ENCODE data around the gene USP48.
"Not testable (repeated sequence)": the region's sequence is repeated elsewhere in the genome, so short reads cannot be mapped to it uniquely, and the experiment has no call there.

USP48 gene

DNA sequence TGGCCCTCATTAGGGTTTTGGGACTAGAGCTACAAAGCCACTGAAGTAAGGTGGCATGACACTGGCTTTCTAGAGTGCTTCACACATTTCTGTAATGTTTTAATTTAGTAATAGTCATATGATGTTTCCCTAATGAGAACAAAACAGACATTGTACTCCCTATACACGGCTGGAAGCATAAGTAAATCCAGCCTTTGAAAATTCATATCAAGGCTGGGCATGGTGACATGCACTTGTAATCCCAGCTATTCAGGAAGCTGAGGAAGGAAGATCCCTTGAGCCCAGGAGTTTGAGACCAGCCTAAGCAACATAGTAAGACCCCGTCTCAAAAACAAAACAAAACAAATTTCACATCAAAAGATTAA lies 7.4 kb downstream of the USP48 start:
- DNase-seq (ENCODE audit: low read depth in 2 of 2): no peak

DNA sequence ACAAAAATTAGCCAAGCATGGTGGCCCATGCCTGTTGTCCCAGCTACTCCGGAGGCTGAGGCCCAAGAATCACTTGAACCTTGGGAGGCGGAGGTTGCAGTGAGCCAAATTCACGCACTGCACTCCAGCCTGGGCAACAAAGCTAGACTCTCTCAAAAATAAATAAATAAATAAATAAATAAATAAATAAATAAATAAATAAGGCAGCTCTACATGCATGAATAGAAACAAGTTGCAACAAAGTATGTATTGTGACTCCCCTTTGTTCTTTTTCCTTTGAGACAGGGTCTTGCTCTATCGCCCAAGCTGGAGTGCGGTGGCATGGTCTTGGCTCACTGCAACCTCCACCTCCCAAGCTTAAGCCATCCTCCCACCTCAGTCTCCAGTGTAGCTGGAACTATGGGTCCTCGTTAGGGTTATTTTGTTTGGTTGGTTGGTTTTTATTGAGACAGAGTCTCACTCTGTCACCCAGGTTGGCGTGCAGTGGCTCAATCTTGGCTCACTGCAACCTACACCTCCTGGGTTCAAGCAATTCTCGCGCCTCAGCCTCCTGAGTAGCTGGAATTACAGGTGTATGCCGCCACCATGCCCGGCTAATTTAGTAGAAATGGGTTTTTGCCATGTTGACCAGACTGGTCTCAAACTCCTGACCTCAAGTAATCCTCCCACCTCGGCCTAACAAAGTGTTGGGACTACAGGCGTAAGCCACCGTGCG lies 8.0 kb downstream of the USP48 start:
- no peak for DNase-seq (ENCODE audit: low read depth in 2 of 2)

DNA sequence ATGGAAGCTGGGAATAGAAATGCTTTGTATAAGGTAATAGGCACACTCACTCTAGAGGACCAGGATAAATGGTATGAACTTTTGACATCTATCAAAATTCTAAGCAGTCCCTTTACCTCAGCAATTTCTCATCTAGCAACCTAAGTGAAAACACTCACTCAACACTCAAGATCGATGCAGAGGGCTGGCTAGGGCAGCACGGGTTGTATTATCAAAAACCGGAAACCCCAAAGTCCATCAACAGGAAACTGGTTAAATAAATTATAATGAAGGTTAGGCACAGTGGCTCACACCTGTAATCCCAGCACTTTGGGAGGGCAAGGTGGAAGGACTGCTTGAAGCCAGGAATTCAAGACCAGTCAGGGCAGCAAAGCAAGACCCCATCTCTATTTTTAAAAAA lies 9.4 kb downstream of the USP48 start:
- no peak for DNase-seq (ENCODE audit: low read depth in 2 of 2)

DNA sequence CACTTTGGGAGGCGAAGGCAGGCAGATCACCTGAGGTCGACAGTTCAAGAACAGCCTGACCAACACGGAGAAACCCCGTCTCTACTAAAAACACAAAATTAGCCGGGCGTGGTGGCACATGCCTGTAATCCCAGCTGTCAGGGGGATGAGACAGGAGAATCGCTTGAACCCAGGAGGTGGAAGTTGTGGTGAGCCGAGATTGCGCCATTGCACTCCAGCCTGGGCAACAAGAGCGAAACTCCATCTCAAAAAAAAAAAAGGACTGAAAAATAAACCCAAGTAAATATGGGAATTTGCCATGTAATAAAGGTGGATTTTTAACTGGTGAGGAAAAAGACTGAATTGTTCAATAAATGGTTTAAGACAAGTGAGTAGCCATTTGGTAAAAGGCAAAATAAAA lies 11.3 kb downstream of the USP48 start:
- DNase-seq (ENCODE audit: low read depth in 2 of 2): not testable (repeated sequence)

DNA sequence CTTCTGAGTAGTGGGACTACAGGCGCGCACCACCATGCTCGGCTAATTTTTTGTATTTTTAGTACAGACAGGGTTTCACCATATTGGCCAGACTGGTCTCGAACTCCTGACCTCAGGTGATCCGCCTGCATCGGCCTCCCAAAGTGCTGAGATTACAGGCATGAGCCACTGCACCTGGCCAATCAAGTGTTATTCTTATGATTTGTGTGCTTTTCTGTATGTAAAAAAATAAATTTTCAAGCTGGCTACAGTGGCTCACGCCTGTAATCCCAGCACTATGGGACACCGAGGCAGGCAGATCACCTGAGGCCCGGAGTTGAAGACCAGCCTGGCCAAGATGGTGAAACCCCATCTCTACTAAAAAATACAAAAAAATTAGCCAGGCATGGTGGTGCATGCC lies 12.3 kb downstream of the USP48 start:
- DNase-seq (ENCODE audit: low read depth in 2 of 2): not testable (repeated sequence)

DNA sequence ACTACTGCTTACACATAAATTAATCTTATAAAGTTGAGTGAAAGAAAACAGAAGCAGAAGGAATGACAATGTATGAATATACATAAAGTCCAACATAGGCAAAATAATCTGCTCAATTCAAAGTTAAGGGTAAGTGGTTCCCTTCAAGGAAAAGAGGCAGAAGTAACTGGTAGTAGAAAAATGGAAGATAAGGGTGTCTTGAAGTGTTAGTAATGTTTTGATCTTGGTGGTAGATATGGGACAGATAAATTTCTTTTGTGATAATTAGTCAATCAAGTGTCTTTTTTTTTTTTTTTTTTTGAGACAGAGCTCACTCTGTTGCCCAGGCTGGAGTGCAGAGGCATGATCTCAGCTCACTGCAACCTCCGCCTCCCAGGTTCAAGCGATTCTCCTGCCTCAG lies 12.7 kb downstream of the USP48 start:
- DNase-seq (ENCODE audit: low read depth in 2 of 2): no peak

DNA sequence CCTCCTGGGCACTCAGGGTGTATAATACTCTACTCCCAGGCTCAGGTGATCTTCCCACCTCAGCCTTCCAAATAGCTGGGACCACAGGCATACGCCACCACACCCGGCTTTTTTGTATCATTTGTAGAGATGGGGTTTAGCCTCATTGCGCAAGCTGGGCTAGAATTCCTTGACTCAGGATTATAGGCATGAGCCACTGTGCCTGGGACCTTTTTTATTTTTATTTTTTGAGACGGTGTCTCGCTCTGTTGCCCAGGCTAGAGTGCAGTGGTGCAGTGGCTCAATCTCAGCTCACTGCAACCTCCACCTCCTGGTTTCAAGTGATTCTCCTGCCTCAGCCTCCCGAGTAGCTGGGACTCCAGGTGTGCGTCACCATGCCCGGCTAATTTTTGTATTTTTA lies 15.8 kb downstream of the USP48 start:
- not testable (repeated sequence) for DNase-seq (ENCODE audit: low read depth in 2 of 2)

DNA sequence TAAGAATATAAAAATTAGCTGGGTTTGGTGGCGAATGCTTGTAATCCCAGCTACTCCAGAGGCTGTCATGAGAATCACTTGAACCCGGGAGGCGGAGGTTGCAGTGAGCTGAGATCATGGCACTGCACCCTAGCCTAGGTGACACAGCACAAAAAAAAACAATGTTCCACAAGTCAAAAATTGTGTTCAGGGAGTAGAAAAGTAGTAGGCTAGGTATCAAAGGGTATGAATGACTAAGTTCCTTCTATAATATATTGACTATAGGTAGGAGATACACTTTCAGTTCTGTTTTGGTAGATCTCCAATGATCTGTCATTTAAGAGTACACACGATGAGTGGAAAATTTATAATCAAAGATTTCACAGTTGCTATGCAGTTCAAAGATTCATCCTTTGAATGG lies 16.7 kb downstream of the USP48 start:
- no peak for DNase-seq (ENCODE audit: low read depth in 2 of 2)

DNA sequence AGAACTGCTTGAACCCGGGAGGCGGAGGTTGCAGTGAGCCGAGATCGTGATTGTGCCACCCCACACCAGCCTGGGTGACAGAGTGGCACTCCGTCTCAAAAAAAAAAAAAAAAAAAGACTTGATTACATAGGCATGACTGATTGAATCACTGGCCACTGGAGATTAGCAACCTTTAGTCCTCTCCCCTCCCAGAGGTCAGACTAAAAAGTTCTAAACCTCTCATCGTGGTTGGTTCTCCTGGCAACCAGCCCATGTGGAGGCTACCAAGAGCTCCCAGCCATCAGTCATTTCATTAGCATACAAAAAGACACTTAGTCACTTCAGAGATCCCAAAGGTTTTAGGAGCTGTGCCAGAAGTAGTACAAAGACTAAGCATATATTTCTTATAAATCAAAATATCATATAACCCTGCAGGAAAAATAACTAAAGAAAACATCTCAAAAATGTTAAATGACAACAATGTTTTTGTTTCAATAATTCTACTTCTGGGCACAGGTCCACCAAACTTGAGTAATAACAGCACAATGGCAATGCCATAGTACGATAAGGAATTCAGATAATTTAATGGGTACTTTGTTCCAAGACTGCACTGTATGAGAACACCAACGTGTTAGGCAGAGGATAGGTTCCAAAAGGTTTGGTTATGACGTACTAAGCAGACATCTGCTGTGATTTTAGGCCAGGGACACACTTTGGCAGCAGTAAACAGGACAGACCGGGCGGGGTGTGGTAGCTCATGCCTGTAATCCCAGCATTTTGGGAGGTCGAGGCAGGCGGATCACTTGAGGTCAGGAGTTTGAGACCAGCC lies 18.1 kb downstream of the USP48 start:
- DNase-seq (ENCODE audit: low read depth in 2 of 2): no peak

DNA sequence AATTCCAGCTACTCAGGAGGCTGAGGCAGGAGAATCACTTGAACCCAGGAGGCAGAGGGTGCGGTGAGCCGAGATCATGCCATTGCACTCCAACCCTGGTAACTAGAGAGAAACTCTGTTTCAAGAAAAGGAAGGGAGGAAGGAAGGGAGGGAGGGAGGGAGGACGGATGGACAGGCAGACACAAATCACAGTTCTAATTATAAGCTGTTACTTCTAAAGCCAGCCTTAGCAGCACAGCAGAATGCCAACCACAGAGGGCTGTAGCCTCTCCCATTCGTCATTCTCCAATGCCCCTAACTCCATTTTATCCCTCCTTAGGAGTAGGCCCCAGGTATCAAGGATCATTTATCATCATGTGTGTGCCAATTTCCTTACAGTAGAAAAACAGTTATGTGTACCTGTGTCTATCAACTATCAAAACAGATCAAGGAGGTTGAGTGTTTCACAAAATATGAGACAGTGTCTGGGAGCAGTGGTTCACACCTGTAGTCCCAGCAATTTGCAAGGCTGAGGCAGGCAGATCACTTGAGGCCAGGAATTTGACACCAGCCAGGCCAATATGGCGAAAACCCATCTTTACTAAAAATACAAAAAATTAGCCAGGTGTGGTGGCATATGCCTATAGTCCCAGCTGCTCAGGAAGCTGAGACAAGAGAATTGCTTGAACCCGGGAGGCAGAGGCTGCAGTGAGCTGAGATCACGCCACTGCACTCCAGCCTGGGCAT lies 19.1 kb downstream of the USP48 start:
- DNase-seq (ENCODE audit: low read depth in 2 of 2): no peak

DNA sequence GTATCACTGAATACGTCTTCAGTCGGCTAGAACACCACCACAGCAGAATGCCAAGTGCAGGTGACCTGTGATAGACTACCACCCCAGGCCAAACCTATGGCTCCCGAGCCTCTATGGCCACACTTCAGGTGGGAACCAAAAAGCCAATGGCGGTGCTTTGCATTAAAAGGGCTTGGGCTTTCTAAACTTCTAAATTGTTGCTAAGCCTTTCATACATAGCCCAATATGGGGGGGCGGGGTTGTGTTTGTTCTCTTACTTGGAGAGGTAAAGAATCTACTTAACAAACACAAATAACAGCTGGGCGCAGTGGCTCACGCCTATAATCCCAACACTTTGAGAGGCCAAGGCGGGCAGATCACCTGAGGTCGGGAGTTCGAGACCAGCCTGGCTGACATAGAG lies 19.7 kb downstream of the USP48 start:
- no peak for DNase-seq (ENCODE audit: low read depth in 2 of 2)

DNA sequence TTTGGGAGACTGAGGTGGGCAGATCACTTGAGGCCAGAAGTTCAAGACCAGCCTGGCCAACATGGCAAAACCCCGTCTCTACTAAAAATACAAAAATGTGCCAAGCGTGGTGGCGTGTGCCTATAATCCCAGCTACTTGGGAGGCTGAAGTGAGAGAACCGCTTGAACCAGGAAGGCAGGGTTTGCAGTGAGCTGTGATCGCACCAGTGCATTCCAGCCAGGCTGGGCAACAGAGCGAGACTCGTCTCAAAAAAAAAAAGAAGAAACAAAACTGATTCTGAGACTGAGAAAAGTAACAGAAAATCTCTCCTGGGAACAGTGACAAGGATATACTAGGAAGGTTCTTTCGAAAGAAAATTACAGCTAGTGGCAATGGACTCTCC lies 20.9 kb downstream of the USP48 start:
- no peak for DNase-seq (ENCODE audit: low read depth in 2 of 2)

DNA sequence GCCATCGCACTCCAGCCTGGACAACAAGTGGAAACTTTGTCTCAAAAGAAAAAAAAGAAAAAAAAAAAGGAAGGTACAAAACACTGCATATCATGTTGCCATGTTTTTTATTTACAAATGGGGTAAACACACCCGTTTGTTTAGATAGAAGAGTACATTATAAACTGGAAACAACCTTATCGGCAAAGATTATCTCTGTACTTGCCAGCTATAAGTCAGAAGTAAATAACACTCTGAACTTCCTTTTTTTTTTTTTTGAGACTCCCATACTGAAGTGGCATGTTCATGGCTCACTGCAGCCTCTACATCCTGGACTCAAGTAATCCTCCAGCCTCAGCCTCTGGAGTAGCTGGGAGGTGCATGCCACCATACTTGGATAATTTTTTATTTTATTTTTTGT lies 21.9 kb downstream of the USP48 start:
- DNase-seq (ENCODE audit: low read depth in 2 of 2): no peak

DNA sequence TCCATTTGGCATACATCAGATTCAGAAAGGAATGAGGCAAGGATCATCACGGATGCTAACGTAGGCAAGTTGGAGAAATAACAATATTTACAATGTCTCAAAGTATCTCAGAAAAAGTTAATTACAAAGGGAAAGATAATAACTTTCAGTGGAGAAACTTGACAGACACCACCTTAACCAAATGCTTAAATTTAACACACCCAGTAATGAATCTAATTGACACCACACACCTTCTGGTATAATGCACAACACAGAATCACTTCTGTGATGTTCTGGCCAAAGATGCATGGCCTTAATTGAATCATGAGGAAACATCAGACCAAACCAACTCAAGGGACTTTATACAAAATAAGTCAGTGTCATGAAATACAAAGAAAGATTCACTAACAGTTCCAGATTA lies 23.1 kb downstream of the USP48 start:
- DNase-seq (ENCODE audit: low read depth in 2 of 2): no peak

DNA sequence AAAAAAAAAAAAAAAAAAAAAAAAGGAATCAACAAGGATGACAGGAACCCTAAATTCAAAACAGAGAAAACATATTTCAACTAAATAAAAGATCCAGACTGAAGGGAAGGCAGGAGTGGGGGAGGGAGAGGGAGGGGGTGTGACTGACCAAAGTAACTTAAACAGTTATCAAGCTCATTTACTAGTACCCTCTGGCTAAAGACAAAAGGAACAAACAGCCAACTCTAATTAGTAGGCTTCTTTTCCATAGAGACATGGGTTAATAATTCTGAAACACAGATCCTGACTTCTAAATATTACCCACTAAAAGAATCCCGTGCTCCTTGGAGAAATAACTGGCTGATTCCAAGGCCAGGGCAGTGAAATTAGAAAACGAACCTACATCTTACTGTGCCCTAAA lies 23.8 kb downstream of the USP48 start:
- no peak for DNase-seq (ENCODE audit: low read depth in 2 of 2)

DNA sequence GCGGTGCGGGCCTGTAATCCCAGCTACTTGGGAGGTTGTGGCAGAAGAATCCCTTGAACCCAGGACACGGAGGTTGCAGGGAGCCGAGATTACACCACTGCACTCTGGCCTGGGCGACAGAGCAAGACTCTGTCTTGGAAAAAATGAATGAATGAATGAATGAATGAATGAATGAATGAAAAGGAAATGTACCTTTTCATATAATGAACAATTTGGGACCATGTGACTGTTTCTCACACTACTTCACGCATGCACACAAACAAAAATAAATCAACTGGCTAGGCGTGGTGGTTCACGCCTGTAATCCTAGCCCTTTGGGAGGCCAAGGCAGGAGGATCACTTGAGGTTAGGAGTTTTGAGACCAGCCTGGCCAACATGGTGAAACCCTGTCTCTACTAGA lies 24.3 kb downstream of the USP48 start:
- DNase-seq (ENCODE audit: low read depth in 2 of 2): no peak

DNA sequence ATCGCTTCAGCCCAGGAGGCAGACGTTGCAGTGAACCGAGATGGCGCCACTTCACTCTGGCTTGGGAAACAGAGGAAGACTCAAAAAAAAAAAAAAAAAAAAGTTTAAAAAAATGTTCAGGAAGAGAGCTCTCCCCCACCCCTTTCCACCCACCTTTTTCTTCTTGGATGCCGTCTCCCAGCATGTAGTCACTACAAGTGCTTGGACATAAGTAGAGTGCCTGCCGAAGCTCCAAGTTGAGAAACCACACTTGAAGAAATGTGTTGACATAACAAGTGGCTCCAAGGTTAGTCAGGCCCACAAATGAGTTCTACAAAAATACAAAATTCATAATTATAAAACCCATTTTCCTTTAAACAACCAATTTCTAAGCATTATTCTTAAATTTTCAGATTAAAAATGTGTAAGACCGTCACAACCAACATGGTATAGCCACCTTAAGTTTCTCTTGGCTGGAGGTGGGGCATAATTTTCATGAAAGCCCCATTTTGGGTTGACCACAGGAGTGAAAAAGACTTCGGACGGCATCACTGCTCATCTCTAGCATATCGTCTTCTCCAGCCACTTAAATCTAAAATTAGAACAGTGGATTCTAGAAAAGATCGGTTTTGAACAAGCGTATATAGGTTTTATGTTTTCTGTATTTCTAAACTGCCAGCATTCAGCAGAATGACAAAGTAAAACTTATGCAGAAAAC lies 26.4 kb downstream of the USP48 start:
- no peak for DNase-seq (ENCODE audit: low read depth in 2 of 2)

DNA sequence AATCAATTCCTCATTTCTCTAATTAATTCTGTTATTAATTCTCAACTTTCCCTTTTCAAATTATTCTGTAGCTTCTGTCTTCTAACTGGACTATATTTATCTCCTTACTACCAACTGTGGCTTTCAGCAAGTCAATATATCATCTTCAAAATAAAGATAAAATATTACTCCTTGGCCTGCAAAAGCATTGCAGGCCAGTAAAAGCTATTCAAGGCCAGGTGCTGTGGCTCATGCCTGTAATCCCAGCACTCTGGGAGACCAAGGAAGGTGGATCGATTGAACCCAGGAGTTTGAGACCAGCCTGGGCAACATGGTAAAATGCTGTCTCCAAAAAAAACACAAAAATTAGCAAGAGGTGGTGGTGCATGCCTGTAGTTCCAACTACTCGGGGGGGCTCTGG lies 27.9 kb downstream of the USP48 start:
- DNase-seq (ENCODE audit: low read depth in 2 of 2): no peak

DNA sequence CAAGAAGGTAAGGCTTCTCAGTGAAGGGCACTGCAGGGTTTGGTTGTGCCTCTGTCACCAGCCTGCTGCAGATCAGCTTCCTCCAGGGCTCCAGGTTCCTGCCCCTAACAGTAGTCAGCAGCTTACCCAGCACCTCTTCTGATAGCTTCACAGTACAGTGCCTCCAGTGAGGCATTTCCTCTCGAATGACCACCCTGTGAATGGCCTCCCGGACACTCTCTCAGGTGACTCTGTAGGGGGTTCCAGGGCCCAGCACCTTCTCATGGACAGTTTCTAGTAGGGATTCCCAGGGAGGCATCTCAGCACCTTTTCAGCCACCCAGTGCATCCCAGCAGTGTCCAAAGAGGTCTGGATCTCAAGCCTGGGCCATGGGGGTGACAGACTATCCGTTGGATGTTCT lies 28.4 kb downstream of the USP48 start:
- no peak for DNase-seq (ENCODE audit: low read depth in 2 of 2)

DNA sequence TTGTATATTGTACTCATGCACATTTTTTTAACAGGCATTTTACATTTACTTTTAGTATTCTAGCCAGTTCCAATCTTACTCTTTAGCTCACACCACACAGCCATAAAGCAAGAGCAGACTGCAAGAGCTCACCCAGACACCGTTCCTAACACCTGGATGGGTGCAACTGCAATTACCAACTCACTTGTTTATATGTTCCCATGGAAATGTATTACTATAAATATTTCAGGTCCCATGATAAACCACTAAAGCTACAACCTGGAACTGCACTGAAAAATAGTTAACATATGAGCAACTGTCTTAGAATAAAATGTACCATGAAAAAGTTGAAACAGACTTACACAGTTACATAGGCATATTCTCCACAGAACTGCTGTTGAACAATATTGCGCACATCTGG lies 30.8 kb downstream of the USP48 start:
- DNase-seq (ENCODE audit: low read depth in 2 of 2): no peak

DNA sequence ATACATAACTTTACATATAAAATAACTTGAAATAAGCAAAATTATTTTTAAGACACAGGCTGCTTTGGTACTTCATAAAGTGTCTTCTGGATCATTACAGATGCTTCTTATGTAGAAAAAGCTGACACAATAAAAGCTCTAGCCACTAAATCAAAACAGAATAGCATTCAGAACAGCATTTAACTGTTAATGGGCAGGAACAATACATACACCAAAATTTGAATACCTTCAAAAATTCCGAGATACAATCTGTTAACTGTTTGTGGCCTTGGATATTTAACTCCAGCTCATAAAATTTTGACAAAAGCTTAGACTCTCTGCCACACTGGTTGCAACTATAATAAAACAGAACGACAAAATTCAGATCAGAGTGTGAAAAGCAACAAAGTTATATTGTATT lies 31.7 kb downstream of the USP48 start:
- no peak for DNase-seq (ENCODE audit: low read depth in 2 of 2)

DNA sequence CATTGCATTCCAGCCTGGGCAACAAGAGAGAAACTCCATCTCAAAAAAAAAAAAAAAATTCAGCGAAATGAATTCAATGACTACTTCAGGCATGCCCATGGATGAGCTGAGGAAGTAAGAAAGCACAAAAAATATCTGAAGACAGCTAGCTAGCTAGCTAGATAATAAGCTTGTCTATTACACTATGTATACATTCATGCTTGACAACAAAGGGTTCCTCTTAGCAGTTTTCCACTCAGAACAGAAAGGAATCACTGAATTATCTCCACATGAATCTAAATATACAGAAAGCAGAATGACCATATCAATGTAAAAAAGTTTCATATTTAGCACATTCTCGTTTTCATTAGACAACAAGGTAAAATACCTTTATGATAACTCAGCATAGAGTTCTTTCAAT lies 32.1 kb downstream of the USP48 start:
- no peak for DNase-seq (ENCODE audit: low read depth in 2 of 2)
